Sigmoid colon (tissue), 4 donors: ENCODE measurements around the gene KMT2C.

Experiments
- EP300 ChIP-seq, 4 donors: sonication (generic); formaldehyde crosslinking; IDR thresholded peaks; one replicate each; pipeline ENCODE4 v1.6.1; 2017; ENCODE audit warnings: antibody characterized with exemption in 4 of 4
- POLR2A ChIP-seq, 2 donors: fragments of 450-650 bp; IDR thresholded peaks; one replicate each; pipeline ENCODE4 v1.6.1; 2016; ENCODE audit warnings: antibody characterized with exemption in 2 of 2, mild to moderate bottlenecking in 2 of 2, moderate library complexity in 2 of 2
- TF ChIP-seq, protein P1 (sequence below), 4 experiments: fragments of 450-650 bp in 3 of 4; fragments of 200-600 bp in 1 of 4; IDR thresholded peaks; one replicate each; pipeline ENCODE4 v1.5.1; 2016 to 2019; ENCODE audit warnings: antibody characterized with exemption in 4 of 4, mild to moderate bottlenecking in 3 of 4, moderate library complexity in 2 of 4

GRCh38 chr7:152117356-152117755 is 318.4 kb downstream of the KMT2C start:
- TF ChIP-seq, protein P1, sequence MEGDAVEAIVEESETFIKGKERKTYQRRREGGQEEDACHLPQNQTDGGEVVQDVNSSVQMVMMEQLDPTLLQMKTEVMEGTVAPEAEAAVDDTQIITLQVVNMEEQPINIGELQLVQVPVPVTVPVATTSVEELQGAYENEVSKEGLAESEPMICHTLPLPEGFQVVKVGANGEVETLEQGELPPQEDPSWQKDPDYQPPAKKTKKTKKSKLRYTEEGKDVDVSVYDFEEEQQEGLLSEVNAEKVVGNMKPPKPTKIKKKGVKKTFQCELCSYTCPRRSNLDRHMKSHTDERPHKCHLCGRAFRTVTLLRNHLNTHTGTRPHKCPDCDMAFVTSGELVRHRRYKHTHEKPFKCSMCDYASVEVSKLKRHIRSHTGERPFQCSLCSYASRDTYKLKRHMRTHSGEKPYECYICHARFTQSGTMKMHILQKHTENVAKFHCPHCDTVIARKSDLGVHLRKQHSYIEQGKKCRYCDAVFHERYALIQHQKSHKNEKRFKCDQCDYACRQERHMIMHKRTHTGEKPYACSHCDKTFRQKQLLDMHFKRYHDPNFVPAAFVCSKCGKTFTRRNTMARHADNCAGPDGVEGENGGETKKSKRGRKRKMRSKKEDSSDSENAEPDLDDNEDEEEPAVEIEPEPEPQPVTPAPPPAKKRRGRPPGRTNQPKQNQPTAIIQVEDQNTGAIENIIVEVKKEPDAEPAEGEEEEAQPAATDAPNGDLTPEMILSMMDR (IDR thresholded peaks at IDR 0.05) = no peak
- TF ChIP-seq POLR2A (IDR thresholded peaks at IDR 0.05) = no peak
- no peak for TF ChIP-seq EP300 (IDR thresholded peaks at IDR 0.05)
